ENCODE results near the gene ACYP2.

DNA sequence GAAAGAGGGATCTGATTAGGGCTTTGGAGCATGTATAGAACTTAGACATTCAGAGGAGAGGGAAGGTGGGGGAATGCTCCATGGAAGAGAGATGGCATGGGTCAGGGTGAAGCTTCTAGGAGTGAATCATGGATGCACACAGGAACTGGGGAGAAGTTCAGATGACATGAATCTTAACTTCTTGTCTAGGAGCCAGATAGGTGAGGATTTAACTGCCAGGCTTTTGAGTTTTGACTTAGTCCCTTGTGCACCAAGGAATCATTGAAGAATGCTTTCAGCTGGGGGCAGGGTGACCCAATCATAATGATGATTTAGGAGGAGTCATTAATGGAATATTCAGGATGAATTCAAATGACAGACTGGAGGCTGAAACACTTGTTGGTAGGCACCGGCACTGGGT lies 48.7 kb downstream of the ACYP2 start:
- TF ChIP-seq, protein P1, sequence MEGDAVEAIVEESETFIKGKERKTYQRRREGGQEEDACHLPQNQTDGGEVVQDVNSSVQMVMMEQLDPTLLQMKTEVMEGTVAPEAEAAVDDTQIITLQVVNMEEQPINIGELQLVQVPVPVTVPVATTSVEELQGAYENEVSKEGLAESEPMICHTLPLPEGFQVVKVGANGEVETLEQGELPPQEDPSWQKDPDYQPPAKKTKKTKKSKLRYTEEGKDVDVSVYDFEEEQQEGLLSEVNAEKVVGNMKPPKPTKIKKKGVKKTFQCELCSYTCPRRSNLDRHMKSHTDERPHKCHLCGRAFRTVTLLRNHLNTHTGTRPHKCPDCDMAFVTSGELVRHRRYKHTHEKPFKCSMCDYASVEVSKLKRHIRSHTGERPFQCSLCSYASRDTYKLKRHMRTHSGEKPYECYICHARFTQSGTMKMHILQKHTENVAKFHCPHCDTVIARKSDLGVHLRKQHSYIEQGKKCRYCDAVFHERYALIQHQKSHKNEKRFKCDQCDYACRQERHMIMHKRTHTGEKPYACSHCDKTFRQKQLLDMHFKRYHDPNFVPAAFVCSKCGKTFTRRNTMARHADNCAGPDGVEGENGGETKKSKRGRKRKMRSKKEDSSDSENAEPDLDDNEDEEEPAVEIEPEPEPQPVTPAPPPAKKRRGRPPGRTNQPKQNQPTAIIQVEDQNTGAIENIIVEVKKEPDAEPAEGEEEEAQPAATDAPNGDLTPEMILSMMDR (IDR thresholded peaks at IDR 0.05; ENCODE audit: insufficient read depth, low read length, poor library complexity, severe bottlenecking): no peak
- no peak for TF ChIP-seq EZH2phosphoT487 (conservative IDR thresholded peaks at IDR 0.05; ENCODE audit: low read length)
